HepG2 (cell line): ENCODE measurements around the gene POGLUT3. TPM values are rescaled to one million over a fixed set of nuclear protein-coding genes. Genes with fewer than 3 reads are reported as not detected.

Source experiments
- BRCA1 ChIP-seq: sonication (generic); formaldehyde crosslinking; IDR thresholded peaks from 2 replicates; pipeline ENCODE4 v1.4.0; 2020; ENCODE audit warnings: missing genetic modification reagents
- GLMP ChIP-seq: sonication (generic); formaldehyde crosslinking; IDR thresholded peaks from 2 replicates; pipeline ENCODE4 v1.9.0; 2021; ENCODE audit warnings: missing genetic modification reagents, mild to moderate bottlenecking, borderline replicate concordance
- GTF3A ChIP-seq: sonication (generic); formaldehyde crosslinking; conservative IDR thresholded peaks from 2 replicates; pipeline ENCODE4 v1.4.0; 2020; ENCODE audit warnings: mild to moderate bottlenecking, missing genetic modification reagents
- MATR3 ChIP-seq: sonication (generic); formaldehyde crosslinking; IDR thresholded peaks from 2 replicates; pipeline ENCODE4 v1.4.0; 2020; ENCODE audit warnings: missing genetic modification reagents
- NCOR1 ChIP-seq: fragments of 200-600 bp; sonication (generic); IDR thresholded peaks from 2 replicates; pipeline ENCODE4 v1.7.0; 2017; ENCODE audit warnings: antibody characterized with exemption, low read length, borderline replicate concordance
- NR2C2 ChIP-seq: sonication (generic); formaldehyde crosslinking; IDR thresholded peaks from 2 replicates; pipeline ENCODE4 v1.4.0; 2020; ENCODE audit warnings: missing genetic modification reagents, mild to moderate bottlenecking, moderate library complexity, borderline replicate concordance
- NRL ChIP-seq: sonication (generic); formaldehyde crosslinking; IDR thresholded peaks from 2 replicates; pipeline ENCODE4 v1.5.0; 2020; ENCODE audit warnings: missing genetic modification reagents, mild to moderate bottlenecking, moderate library complexity, borderline replicate concordance
- PAWR ChIP-seq: sonication (generic); formaldehyde crosslinking; IDR thresholded peaks from 2 replicates; pipeline ENCODE4 v1.4.0; 2020; ENCODE audit warnings: missing genetic modification reagents, mild to moderate bottlenecking, borderline replicate concordance
- POLR2AphosphoS5 ChIP-seq: IDR thresholded peaks from 2 replicates; pipeline ENCODE4 v1.6.1; 2012; ENCODE audit warnings: low read depth, low read length
- RFX3 ChIP-seq: IDR thresholded peaks from 2 replicates; pipeline ENCODE4 v1.6.1; 2016; ENCODE audit warnings: missing biosample characterization, missing genetic modification reagents
- SP2 ChIP-seq: sonication (generic); formaldehyde crosslinking; IDR thresholded peaks from 2 replicates; pipeline ENCODE4 v1.5.1; 2020; ENCODE audit warnings: mild to moderate bottlenecking, missing genetic modification reagents
- ZNF18 ChIP-seq: sonication (generic); formaldehyde crosslinking; IDR thresholded peaks from 2 replicates; pipeline ENCODE4 v1.8.0; 2022; ENCODE audit warnings: mild to moderate bottlenecking, missing genetic modification reagents; ENCODE audit not compliant: insufficient replicate concordance
- ZNF282 ChIP-seq: fragments of 450-650 bp; IDR thresholded peaks from 2 replicates; pipeline ENCODE4 v1.6.1; 2018; ENCODE audit not compliant: partially characterized antibody
- ZNF30 ChIP-seq: sonication (generic); formaldehyde crosslinking; IDR thresholded peaks from 2 replicates; pipeline ENCODE4 v1.5.0; 2020; ENCODE audit warnings: mild to moderate bottlenecking, missing genetic modification reagents
- ZNF326 ChIP-seq: sonication (generic); formaldehyde crosslinking; IDR thresholded peaks from 2 replicates; pipeline ENCODE4 v1.4.0; 2020; ENCODE audit warnings: missing genetic modification reagents, borderline replicate concordance
- ZNF337 ChIP-seq: sonication (generic); formaldehyde crosslinking; IDR thresholded peaks from 2 replicates; pipeline ENCODE4 v1.5.1; 2020; ENCODE audit warnings: missing genetic modification reagents, low read depth, mild to moderate bottlenecking, borderline replicate concordance
- ZNF451 ChIP-seq: sonication (generic); formaldehyde crosslinking; IDR thresholded peaks from 2 replicates; pipeline ENCODE4 v1.5.0; 2020; ENCODE audit warnings: mild to moderate bottlenecking, missing genetic modification reagents
- ZNF619 ChIP-seq: sonication (generic); formaldehyde crosslinking; IDR thresholded peaks from 2 replicates; pipeline ENCODE4 v1.4.0; 2020; ENCODE audit warnings: mild to moderate bottlenecking, missing genetic modification reagents
- ZNF766 ChIP-seq: sonication (generic); formaldehyde crosslinking; IDR thresholded peaks from 2 replicates; pipeline ENCODE4 v1.5.0; 2020; ENCODE audit warnings: missing genetic modification reagents, borderline replicate concordance
- ZSCAN21 ChIP-seq: sonication (generic); formaldehyde crosslinking; IDR thresholded peaks from 2 replicates; pipeline ENCODE4 v1.8.0; 2022; ENCODE audit warnings: mild to moderate bottlenecking, missing genetic modification reagents, moderate library complexity, borderline replicate concordance
- polyA plus RNA-seq, 8 experiments: library from polyadenylated mRNA; depleted of rRNA in 3 of 8; stranded (reverse) in 7 of 8; unstranded in 1 of 8; fragments of >200 nt; fragmentation: Illumina TruSeq in 4 of 8; extraction: Trizol in 4 of 8; gene quantifications; 2 replicates each; pipeline versions ENCODE4 v1.2.1 to v1.2.3, GENCODE V29; 2011 to 2016; ENCODE audit warnings: low read depth in 4 of 8, missing spikeins in 1 of 8, mixed read lengths in 1 of 8; ENCODE audit not compliant: insufficient read depth in 1 of 8
- total RNA-seq, 5 experiments: library from RNA; depleted of rRNA; stranded (reverse); fragments of >200 nt; fragmentation: Illumina TruSeq; extraction: Trizol; gene quantifications; 2 replicates each; pipeline ENCODE4 v1.2.3, GENCODE V29; 2016; ENCODE audit warnings: low read depth in 1 of 5
- TF ChIP-seq, protein P1 (sequence below): sonication (generic); formaldehyde crosslinking; IDR thresholded peaks from 2 replicates; pipeline ENCODE4 v1.5.0; 2020; ENCODE audit warnings: missing genetic modification reagents, mild to moderate bottlenecking, borderline replicate concordance

POGLUT3 gene
- total and polyA plus RNA-seq, 2 of the 13 experiments (the other 11 are each of a cell fraction or from before 2014, with no cell fraction given) = 14.3 to 22.0 TPM

GRCh38 chr11:108497317-108498045, 703 bp downstream of the POGLUT3 start (continued):
- no peak for TF ChIP-seq PAWR (CRISPR knock-in tag)
- no peak for TF ChIP-seq ZNF451
- TF ChIP-seq, protein P1, sequence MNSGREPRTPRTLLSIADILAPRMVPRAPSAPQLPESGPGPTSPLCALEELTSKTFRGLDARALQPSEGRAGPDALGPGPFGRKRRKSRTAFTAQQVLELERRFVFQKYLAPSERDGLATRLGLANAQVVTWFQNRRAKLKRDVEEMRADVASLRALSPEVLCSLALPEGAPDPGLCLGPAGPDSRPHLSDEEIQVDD (CRISPR knock-in tag) = no peak
- TF ChIP-seq SP2 (CRISPR knock-in tag) = no peak
- TF ChIP-seq NCOR1 = no peak
- TF ChIP-seq ZNF337 (CRISPR knock-in tag) = no peak
- no peak for TF ChIP-seq MATR3 (CRISPR knock-in tag)
- TF ChIP-seq ZNF766 (CRISPR knock-in tag) = no peak
- 0 out of 2 replicates have a peak, but pooled peaks have one; percentile 12 for TF ChIP-seq ZSCAN21 (CRISPR knock-in tag)
- TF ChIP-seq ZNF30 = 0 out of 2 replicates have a peak, but pooled peaks have one; percentile 44
- no peak for TF ChIP-seq RFX3 (CRISPR knock-in tag)
- no peak for TF ChIP-seq BRCA1 (CRISPR knock-in tag)
- no peak for TF ChIP-seq GLMP
- peak; percentile 83 for TF ChIP-seq POLR2AphosphoS5
- no peak for TF ChIP-seq ZNF326
- no peak for TF ChIP-seq GTF3A (CRISPR knock-in tag)
- 0 out of 2 replicates have a peak, but pooled peaks have one; percentile 9 for TF ChIP-seq NR2C2 (CRISPR knock-in tag)
- no peak for TF ChIP-seq ZNF619 (CRISPR knock-in tag)
- TF ChIP-seq NRL (CRISPR knock-in tag) = no peak
- TF ChIP-seq ZNF282 = no peak
- TF ChIP-seq ZNF18 (CRISPR knock-in tag) = no peak
